Ovary (tissue), 3 donors: ENCODE data around the gene ABCG1.

Experiments
- POLR2A ChIP-seq: fragments of 450-650 bp; IDR thresholded peaks from one replicate; pipeline ENCODE4 v1.6.1; 2017; ENCODE audit warnings: antibody characterized with exemption, mild to moderate bottlenecking, moderate library complexity
- TF ChIP-seq, protein P1 (sequence below), 3 donors: fragments of 450-650 bp in 2 of 3; fragments of 200-600 bp in 1 of 3; IDR thresholded peaks; one replicate each; pipeline versions ENCODE4 v1.5.1 to v1.8.0; 2016 to 2022; ENCODE audit warnings: antibody characterized with exemption in 3 of 3, mild to moderate bottlenecking in 1 of 3
- donor health status: DM: no; HTN: no; CAD: no.

DNA sequence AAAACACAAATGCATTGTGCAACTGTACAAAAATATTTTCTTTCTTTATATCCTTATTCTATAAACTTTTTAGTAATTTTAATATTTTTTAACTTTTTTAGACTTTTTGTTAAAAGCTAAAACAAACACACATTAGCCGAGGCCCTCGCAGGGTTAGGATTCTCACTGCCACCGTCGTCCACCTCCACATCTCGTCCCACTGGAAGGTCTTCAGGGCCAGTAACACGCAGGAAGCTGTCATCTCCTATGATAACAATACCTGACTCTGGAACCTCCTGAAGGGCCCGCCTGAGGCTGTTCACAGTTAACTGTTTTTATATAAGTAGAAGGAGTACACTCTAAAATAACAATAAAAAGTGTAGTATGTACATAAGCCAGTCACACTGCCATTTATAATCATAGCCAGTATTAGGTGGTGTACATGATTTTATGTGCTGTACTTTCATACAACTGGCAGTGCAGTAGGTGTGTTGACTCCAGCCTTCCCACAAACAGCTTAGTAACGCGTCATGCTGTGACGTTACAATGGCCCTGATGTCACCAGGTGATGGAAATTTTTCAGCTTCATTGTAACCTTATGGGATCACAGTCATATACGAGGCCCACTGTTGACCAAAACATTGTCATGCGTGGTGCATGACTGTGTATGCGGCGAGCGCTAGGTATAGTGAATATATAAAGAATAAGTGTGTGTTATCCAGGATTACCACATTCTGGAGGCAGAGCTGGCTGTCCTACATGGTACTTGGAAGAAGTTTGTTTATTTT lies 123.0 kb downstream of the ABCG1 start:
- no peak for TF ChIP-seq POLR2A
- TF ChIP-seq, protein P1, sequence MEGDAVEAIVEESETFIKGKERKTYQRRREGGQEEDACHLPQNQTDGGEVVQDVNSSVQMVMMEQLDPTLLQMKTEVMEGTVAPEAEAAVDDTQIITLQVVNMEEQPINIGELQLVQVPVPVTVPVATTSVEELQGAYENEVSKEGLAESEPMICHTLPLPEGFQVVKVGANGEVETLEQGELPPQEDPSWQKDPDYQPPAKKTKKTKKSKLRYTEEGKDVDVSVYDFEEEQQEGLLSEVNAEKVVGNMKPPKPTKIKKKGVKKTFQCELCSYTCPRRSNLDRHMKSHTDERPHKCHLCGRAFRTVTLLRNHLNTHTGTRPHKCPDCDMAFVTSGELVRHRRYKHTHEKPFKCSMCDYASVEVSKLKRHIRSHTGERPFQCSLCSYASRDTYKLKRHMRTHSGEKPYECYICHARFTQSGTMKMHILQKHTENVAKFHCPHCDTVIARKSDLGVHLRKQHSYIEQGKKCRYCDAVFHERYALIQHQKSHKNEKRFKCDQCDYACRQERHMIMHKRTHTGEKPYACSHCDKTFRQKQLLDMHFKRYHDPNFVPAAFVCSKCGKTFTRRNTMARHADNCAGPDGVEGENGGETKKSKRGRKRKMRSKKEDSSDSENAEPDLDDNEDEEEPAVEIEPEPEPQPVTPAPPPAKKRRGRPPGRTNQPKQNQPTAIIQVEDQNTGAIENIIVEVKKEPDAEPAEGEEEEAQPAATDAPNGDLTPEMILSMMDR (IDR thresholded peaks at IDR 0.05) = no peak
